GM12878 (cell line): Measurements from ENCODE around the gene GCSAM. TPM values are rescaled to one million over a fixed set of nuclear protein-coding genes. Genes with fewer than 3 reads are reported as not detected.
A peak's percentile ranks its signal among the peaks of the same experiment; 100 is the strongest.

Source experiments
- ATAC-seq: fragments of 200-7000 bp; cut with Tn5 transposase; 3 replicates; pipeline ENCODE4 v1.9.1; 2020; ENCODE audit warnings: mild to moderate bottlenecking, moderate library complexity
- BruUV-seq: library from RNA; stranded (reverse); fragments of 400-500 nt; replicated peaks from 2 replicates; lab custom pipeline; 2021; lab: Mats Ljungman, UMichigan
- CTCF ChIA-PET: fragments of 300-600 bp; sonication (Branson Sonifier 250); formaldehyde crosslinking; extraction: SDS; loops from one replicate; lab custom pipeline; 2021; ENCODE audit warnings: inconsistent platforms; lab: Yijun Ruan, JAX
- POLR2A ChIA-PET: fragments of 350-600 bp; formaldehyde crosslinking; extraction: SDS; loops from one replicate; lab custom pipeline; 2021; ENCODE audit warnings: inconsistent platforms; lab: Charles Lee
- RAD21 ChIA-PET: fragments of 300-600 bp; sonication (Branson Sonifier 250); formaldehyde crosslinking; loops from one replicate; lab custom pipeline; 2023; ENCODE audit warnings: antibody characterized with exemption; ENCODE audit not compliant: unreplicated experiment; lab: Charles Lee
- SMC1A ChIA-PET: fragments of 300-600 bp; sonication (Branson Sonifier 250); formaldehyde crosslinking; loops from one replicate; lab custom pipeline; 2023; ENCODE audit not compliant: unreplicated experiment, uncharacterized antibody; lab: Charles Lee
- DNase-seq: peaks from one replicate; pipeline ENCODE4 v3.0.0-alpha.2; 2011; ENCODE audit warnings: low read depth, low spot score
- FAIRE-seq: peaks from 3 replicates; lab custom pipeline; 2011; peaks lifted over from hg19 to GRCh38; lab: Jason Lieb, UNC
- H2AFZ ChIP-seq: 2 replicates; pipeline ENCODE4 v1.6.0; 2011; ENCODE audit warnings: low read depth, low read length, control low read depth; ENCODE audit not compliant: control insufficient read depth
- H3K27ac ChIP-seq: 2 replicates; pipeline ENCODE4 v1.5.1; 2011; ENCODE audit warnings: control low read depth; ENCODE audit not compliant: control insufficient read depth, insufficient read depth
- H3K27me3 ChIP-seq, 2 experiments: replicated peaks in 1 of 2; 2 replicates each; pipeline versions ENCODE4 v1.6.0 to v1.6.1; 2011; ENCODE audit warnings: low read length in 1 of 2; ENCODE audit not compliant: control insufficient read depth in 2 of 2, insufficient read depth in 2 of 2
- H3K36me3 ChIP-seq, 2 experiments: 2 replicates each; pipeline ENCODE4 v1.5.1; 2011; ENCODE audit warnings: low read length in 1 of 2; ENCODE audit not compliant: control insufficient read depth in 2 of 2, insufficient read depth in 2 of 2
- H3K4me1 ChIP-seq: 2 replicates; pipeline ENCODE4 v1.6.1; 2011; ENCODE audit warnings: mild to moderate bottlenecking, low read length, moderate library complexity, mixed read lengths; ENCODE audit not compliant: control insufficient read depth, insufficient read depth
- H3K4me2 ChIP-seq: 2 replicates; pipeline ENCODE4 v1.6.0; 2011; ENCODE audit warnings: control low read depth; ENCODE audit not compliant: control insufficient read depth, insufficient read depth
- H3K4me3 ChIP-seq: fragments of 200-600 bp; sonication (generic); 2 replicates; pipeline ENCODE4 v1.5.1; 2016
- H3K79me2 ChIP-seq: 2 replicates; pipeline ENCODE4 v1.6.0; 2011; ENCODE audit warnings: low read length; ENCODE audit not compliant: control insufficient read depth, insufficient read depth
- H3K9ac ChIP-seq: 2 replicates; pipeline ENCODE4 v1.8.0; 2011; ENCODE audit warnings: low read length, control low read depth, mixed read lengths; ENCODE audit not compliant: control insufficient read depth, insufficient read depth
- H3K9me3 ChIP-seq: replicated peaks from 3 replicates; pipeline ENCODE4 v1.5.1; 2011; ENCODE audit warnings: mild to moderate bottlenecking, low read length; ENCODE audit not compliant: control insufficient read depth, insufficient read depth
- H4K20me1 ChIP-seq: 2 replicates; pipeline ENCODE4 v1.6.0; 2011; ENCODE audit not compliant: control insufficient read depth, insufficient read depth
- ATF2 ChIP-seq: IDR thresholded peaks from 2 replicates; pipeline ENCODE4 v1.6.1; 2012; ENCODE audit warnings: low read length, inconsistent platforms
- CBX5 ChIP-seq: sonication (generic); IDR thresholded peaks from 2 replicates; pipeline ENCODE4 v1.6.1; 2016; ENCODE audit warnings: low read depth, moderate library complexity, mild to moderate bottlenecking, inconsistent platforms
- CEBPB ChIP-seq, 2 experiments: fragments of 150-350 bp in 1 of 2; IDR thresholded peaks; 2 replicates each; pipeline ENCODE4 v1.6.1; 2012 to 2014; ENCODE audit warnings: low read depth in 2 of 2, low read length in 2 of 2, borderline replicate concordance in 1 of 2, inconsistent platforms in 1 of 2
- CREM ChIP-seq: IDR thresholded peaks from 2 replicates; pipeline ENCODE4 v1.6.1; 2014; ENCODE audit warnings: antibody characterized with exemption, low read depth
- KAT2A ChIP-seq: conservative IDR thresholded peaks from 2 replicates; pipeline ENCODE4 v1.6.1; 2011; ENCODE audit warnings: low read depth, low read length; ENCODE audit not compliant: control insufficient read depth
- LARP7 ChIP-seq: fragments of 450-650 bp; IDR thresholded peaks from 2 replicates; pipeline ENCODE4 v1.6.1; 2017; ENCODE audit warnings: mild to moderate bottlenecking
- MTA3 ChIP-seq: IDR thresholded peaks from 2 replicates; pipeline ENCODE4 v1.6.1; 2012; ENCODE audit warnings: low read length, inconsistent platforms, borderline replicate concordance
- MXI1 ChIP-seq: fragments of 150-350 bp; IDR thresholded peaks from 2 replicates; pipeline ENCODE4 v1.6.1; 2011; ENCODE audit warnings: low read depth, mild to moderate bottlenecking, inconsistent platforms, low read length, improper control_type of control experiment
- NFXL1 ChIP-seq: fragments of 450-650 bp; IDR thresholded peaks from 2 replicates; pipeline ENCODE4 v1.6.1; 2017; ENCODE audit warnings: antibody characterized with exemption, mild to moderate bottlenecking, borderline replicate concordance
- SMAD5 ChIP-seq: IDR thresholded peaks from 2 replicates; pipeline ENCODE4 v1.6.1; 2016; ENCODE audit warnings: antibody characterized with exemption, low read depth
- SREBF1 ChIP-seq: IDR thresholded peaks from 2 replicates; pipeline ENCODE4 v1.6.1; 2012; ENCODE audit warnings: mild to moderate bottlenecking, low read length
- WGBS: methylation state at CpG from one replicate; pipeline ENCODE4 v1.1.6; 2016; ENCODE audit warnings: low lambda C conversion rate; ENCODE audit not compliant: insufficient replicate concordance, insufficient coverage; ENCODE audit errors: missing lambda C conversion rate; 5-methylcytosine and 5-hydroxymethylcytosine counted together
- in situ Hi-C: fragments of 300-500 bp; cut with MboI; formaldehyde crosslinking; loops from 9 replicates; pipeline ENCODE4 v1.14.3; 2018; ENCODE audit warnings: mixed read lengths
- intact Hi-C: fragments of 100-400 bp; cut with micrococcal nuclease; formaldehyde crosslinking; loops from one replicate; pipeline ENCODE4 v1.14.2; 2022; ENCODE audit not compliant: unreplicated experiment
- polyA plus RNA-seq, 11 experiments: library from polyadenylated mRNA; depleted of rRNA in 4 of 11; unstranded in 6 of 11; stranded (reverse) in 5 of 11; fragments of >200 nt; fragmentation: Nextera tagmentation in 4 of 11; fragmentation: Illumina TruSeq in 1 of 11; extraction: Ambion mirVana in 4 of 11; extraction: Trizol in 1 of 11; gene quantifications; 1 replicate in 1 of 11; 2 replicates in 10 of 11; pipeline versions ENCODE4 v1.2.1 to v1.2.3, GENCODE V29; 2011 to 2016; ENCODE audit warnings: inconsistent platforms in 2 of 11, missing spikeins in 2 of 11, low read depth in 1 of 11
- total RNA-seq, 4 experiments: library from RNA; depleted of rRNA in 3 of 4; stranded (reverse); fragments of >200 nt in 3 of 4; fragmentation: Illumina TruSeq in 1 of 4; extraction: Trizol in 1 of 4; gene quantifications; 2 replicates each; pipeline versions ENCODE4 v1.2.1 to v1.2.3, GENCODE V29; 2013 to 2021
- TF ChIP-seq, protein P1 (sequence below): fragments of 450-650 bp; IDR thresholded peaks from 2 replicates; pipeline ENCODE4 v1.6.1; 2016; ENCODE audit warnings: mild to moderate bottlenecking, moderate library complexity, borderline replicate concordance
- TF ChIP-seq, protein P2 (sequence below): fragments of 450-650 bp; formaldehyde crosslinking; IDR thresholded peaks from 2 replicates; pipeline ENCODE4 v1.5.0; 2022; ENCODE audit warnings: mild to moderate bottlenecking, missing genetic modification characterization

The GCSAM gene
- total and polyA plus RNA-seq, 10 of the 15 experiments (the other 5 are each of a cell fraction or from before 2014, with no cell fraction given): 81.5 to 407 (median 107) TPM

DNA sequence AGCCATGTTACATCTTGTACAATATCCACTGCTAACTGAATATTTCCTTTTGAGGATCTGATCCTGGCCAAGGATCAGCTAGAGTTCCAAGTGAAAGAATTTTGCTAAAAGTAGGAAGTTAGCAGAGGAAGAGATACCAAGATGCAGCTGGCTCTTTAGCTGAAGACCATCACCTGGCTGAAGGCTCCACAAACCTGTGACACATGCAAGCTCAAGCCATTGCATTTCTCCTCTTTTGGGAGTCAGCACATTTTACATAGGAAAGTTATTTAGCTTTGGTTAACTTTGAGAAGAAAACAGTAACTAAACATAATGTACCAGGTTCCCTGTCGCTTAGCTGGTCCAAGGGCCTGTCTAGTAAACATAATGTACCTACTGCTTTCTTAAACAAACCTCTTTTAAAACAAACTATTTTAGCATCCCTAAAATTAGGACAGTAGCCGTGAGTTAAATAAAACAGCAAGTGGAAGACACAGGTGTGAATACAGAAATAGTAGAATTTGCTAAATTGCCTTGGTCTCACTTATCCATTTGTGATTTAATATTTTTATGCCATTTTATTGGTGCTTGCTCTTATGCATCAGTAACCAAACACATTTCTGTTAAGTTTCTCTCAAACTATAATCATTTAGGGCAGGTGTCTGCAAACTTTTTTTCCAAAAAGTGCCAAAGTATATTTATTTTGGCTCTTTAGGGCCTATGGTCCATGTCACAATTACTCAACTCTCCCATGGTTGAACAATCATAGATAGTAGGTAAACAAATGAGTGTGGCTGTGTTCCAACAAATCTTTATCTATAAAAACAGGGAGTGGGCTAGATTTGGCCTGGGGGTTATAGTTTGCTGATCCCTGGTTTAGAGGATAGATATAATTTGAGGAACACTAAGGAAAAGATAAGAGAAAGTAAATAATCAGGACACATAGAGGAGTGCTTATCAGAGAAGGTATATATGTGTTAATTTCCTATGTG, 11.2 kb downstream of the GCSAM start:
- Histone ChIP-seq H3K27me3 (no peaks in the 10 kb centered on the region), H3K27ac (peak overlapping the region; percentile 95), H4K20me1 (no peaks in the 10 kb centered on the region), H3K9me3 (no peaks in the 10 kb centered on the region), H3K36me3 (peaks cover 5 to 16% of the 10 kb centered on the region in 2 experiments; a peak in 2 of 4 replicates), H3K4me1 (peaks cover 89% of the 10 kb centered on the region), H3K9ac (no peak overlapping the region; the same call in 1 of the 2 replicates), H2AFZ (no peak overlapping the region), H3K4me3 (no peak overlapping the region), H3K79me2 (peaks cover 67% of the 10 kb centered on the region), H3K4me2 (peak overlapping the region; percentile 46)
- FAIRE-seq (no peak), ATAC-seq (no peak), DNase-seq (no peak)
- ChIA-PET RAD21 (interaction anchor here (1.2 to 2.4 kb wide), 4 partner anchors 9 to 15 kb away, joined by 8 to 14 read pairs (median 9); partner anchors contain the start of gene GCSAM), POLR2A (interaction anchor here (3.1 to 9.4 kb wide), 2 partner anchors 9 to 211 kb away, joined by 9 to 345 read pairs; partner anchors contain the start of genes CD200 and GCSAM), CTCF (interaction anchor here (1.1 to 9.2 kb wide), 2 partner anchors 10 to 460 kb away, joined by 3 to 226 read pairs; partner anchors contain the start of gene GCSAM), SMC1A (interaction anchor here (0.8 to 9.4 kb wide), 5 partner anchors 10 to 339 kb away, joined by 3 to 489 read pairs (median 3); partner anchors contain the start of genes CD200 and GCSAM)
- 5% methylated on average over 2 of the region's 2 CpGs for WGBS
- BruUV-seq: no TSS peak
- intact Hi-C loops (no loop called here), in situ Hi-C loops (no loop called here)
- no peak for TF ChIP-seq KAT2A
- TF ChIP-seq MXI1: no peak
- no peak for TF ChIP-seq LARP7
- no peak for TF ChIP-seq MTA3
- TF ChIP-seq SMAD5: no peak
- no peak for TF ChIP-seq SREBF1
- TF ChIP-seq CREM: no peak
- TF ChIP-seq, protein P1, sequence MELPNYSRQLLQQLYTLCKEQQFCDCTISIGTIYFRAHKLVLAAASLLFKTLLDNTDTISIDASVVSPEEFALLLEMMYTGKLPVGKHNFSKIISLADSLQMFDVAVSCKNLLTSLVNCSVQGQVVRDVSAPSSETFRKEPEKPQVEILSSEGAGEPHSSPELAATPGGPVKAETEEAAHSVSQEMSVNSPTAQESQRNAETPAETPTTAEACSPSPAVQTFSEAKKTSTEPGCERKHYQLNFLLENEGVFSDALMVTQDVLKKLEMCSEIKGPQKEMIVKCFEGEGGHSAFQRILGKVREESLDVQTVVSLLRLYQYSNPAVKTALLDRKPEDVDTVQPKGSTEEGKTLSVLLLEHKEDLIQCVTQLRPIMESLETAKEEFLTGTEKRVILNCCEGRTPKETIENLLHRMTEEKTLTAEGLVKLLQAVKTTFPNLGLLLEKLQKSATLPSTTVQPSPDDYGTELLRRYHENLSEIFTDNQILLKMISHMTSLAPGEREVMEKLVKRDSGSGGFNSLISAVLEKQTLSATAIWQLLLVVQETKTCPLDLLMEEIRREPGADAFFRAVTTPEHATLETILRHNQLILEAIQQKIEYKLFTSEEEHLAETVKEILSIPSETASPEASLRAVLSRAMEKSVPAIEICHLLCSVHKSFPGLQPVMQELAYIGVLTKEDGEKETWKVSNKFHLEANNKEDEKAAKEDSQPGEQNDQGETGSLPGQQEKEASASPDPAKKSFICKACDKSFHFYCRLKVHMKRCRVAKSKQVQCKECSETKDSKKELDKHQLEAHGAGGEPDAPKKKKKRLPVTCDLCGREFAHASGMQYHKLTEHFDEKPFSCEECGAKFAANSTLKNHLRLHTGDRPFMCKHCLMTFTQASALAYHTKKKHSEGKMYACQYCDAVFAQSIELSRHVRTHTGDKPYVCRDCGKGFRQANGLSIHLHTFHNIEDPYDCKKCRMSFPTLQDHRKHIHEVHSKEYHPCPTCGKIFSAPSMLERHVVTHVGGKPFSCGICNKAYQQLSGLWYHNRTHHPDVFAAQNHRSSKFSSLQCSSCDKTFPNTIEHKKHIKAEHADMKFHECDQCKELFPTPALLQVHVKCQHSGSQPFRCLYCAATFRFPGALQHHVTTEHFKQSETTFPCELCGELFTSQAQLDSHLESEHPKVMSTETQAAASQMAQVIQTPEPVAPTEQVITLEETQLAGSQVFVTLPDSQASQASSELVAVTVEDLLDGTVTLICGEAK: no peak
- TF ChIP-seq, protein P2, sequence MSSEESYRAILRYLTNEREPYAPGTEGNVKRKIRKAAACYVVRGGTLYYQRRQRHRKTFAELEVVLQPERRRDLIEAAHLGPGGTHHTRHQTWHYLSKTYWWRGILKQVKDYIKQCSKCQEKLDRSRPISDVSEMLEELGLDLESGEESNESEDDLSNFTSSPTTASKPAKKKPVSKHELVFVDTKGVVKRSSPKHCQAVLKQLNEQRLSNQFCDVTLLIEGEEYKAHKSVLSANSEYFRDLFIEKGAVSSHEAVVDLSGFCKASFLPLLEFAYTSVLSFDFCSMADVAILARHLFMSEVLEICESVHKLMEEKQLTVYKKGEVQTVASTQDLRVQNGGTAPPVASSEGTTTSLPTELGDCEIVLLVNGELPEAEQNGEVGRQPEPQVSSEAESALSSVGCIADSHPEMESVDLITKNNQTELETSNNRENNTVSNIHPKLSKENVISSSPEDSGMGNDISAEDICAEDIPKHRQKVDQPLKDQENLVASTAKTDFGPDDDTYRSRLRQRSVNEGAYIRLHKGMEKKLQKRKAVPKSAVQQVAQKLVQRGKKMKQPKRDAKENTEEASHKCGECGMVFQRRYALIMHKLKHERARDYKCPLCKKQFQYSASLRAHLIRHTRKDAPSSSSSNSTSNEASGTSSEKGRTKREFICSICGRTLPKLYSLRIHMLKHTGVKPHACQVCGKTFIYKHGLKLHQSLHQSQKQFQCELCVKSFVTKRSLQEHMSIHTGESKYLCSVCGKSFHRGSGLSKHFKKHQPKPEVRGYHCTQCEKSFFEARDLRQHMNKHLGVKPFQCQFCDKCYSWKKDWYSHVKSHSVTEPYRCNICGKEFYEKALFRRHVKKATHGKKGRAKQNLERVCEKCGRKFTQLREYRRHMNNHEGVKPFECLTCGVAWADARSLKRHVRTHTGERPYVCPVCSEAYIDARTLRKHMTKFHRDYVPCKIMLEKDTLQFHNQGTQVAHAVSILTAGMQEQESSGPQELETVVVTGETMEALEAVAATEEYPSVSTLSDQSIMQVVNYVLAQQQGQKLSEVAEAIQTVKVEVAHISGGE (CRISPR knock-in tag): no peak
- no peak for TF ChIP-seq CEBPB (IDR thresholded peaks at IDR 0.05; ENCODE audit: borderline replicate concordance in 1 of 2, low read depth in 2 of 2, low read length in 2 of 2)
- TF ChIP-seq ATF2: 0 out of 2 replicates have a peak, but pooled peaks have one; percentile 13
- TF ChIP-seq NFXL1: no peak
- TF ChIP-seq CBX5: no peak
